K562 (cell line): ENCODE data around the gene C17orf50.

Experiments used
- CEBPG ChIP-seq, 3 experiments: fragments of 200-800 bp in 1 of 3; sonication (Bioruptor generic) in 1 of 3; sonication (generic) in 1 of 3; formaldehyde crosslinking in 1 of 3; IDR thresholded peaks in 2 of 3; conservative IDR thresholded peaks in 1 of 3; 2 replicates each; pipeline versions ENCODE4 v1.6.1 to v1.8.0; 2016 to 2022; ENCODE audit warnings: missing compliant biosample characterization in 2 of 3, missing genetic modification characterization in 2 of 3, mild to moderate bottlenecking in 1 of 3, missing genetic modification reagents in 1 of 3
- CSDE1 ChIP-seq, 2 experiments: fragments of 450-650 bp; IDR thresholded peaks; 2 replicates each; pipeline ENCODE4 v1.6.1; 2016; ENCODE audit warnings: mild to moderate bottlenecking in 1 of 2
- CTCF ChIP-seq, 3 experiments: IDR thresholded peaks in 2 of 3; conservative IDR thresholded peaks in 1 of 3; 2 replicates each; pipeline ENCODE4 v1.5.1; 2011 to 2012; ENCODE audit warnings: low read length in 3 of 3, mild to moderate bottlenecking in 3 of 3, control low read depth in 2 of 3, improper control_type of control experiment in 1 of 3, inconsistent platforms in 1 of 3, low read depth in 1 of 3, mixed read lengths in 1 of 3, moderate library complexity in 1 of 3; ENCODE audit not compliant: insufficient read depth in 2 of 3
- EZH2 ChIP-seq: IDR thresholded peaks from 2 replicates; pipeline ENCODE4 v1.6.1; 2012; ENCODE audit warnings: low read depth, mild to moderate bottlenecking, inconsistent platforms, low read length, borderline replicate concordance
- HDAC1 ChIP-seq, 2 experiments: fragments of 450-650 bp; IDR thresholded peaks; 2 replicates each; pipeline ENCODE4 v1.6.1; 2016 to 2017; ENCODE audit warnings: inconsistent platforms in 1 of 2, mild to moderate bottlenecking in 1 of 2, moderate library complexity in 1 of 2
- JUND ChIP-seq, 2 experiments: IDR thresholded peaks; 2 replicates in 1 of 2; 3 replicates in 1 of 2; pipeline ENCODE4 v1.6.1; 2011; ENCODE audit warnings: borderline replicate concordance in 2 of 2, low read depth in 2 of 2, low read length in 2 of 2, improper control_type of control experiment in 1 of 2, missing biosample characterization in 1 of 2, missing genetic modification characterization in 1 of 2, missing genetic modification reagents in 1 of 2
- KHSRP ChIP-seq: fragments of 450-650 bp; IDR thresholded peaks from 2 replicates; pipeline ENCODE4 v1.6.1; 2017
- KLF16 ChIP-seq: IDR thresholded peaks from 2 replicates; pipeline ENCODE4 v1.6.1; 2016; ENCODE audit warnings: antibody characterized with exemption
- POLR2A ChIP-seq: fragments of 450-650 bp; conservative IDR thresholded peaks from 2 replicates; pipeline ENCODE4 v1.6.1; 2016
- RBM15 ChIP-seq: fragments of 200-400 bp; formaldehyde crosslinking; IDR thresholded peaks from 2 replicates; pipeline ENCODE4 v1.6.1; 2018; ENCODE audit warnings: mild to moderate bottlenecking, low read length, moderate library complexity; ENCODE audit not compliant: insufficient read depth
- TAF1 ChIP-seq: IDR thresholded peaks from 2 replicates; pipeline ENCODE4 v1.6.1; 2011; ENCODE audit warnings: mild to moderate bottlenecking, low read length, moderate library complexity; ENCODE audit not compliant: insufficient read depth, control insufficient read depth, severe bottlenecking; ENCODE audit errors: extremely low read depth
- ZBED1 ChIP-seq: IDR thresholded peaks from 2 replicates; pipeline ENCODE4 v1.6.1; 2014
- ZNF274 ChIP-seq: IDR thresholded peaks from 2 replicates; pipeline ENCODE4 v1.6.1; 2011; ENCODE audit warnings: low read depth, mild to moderate bottlenecking, low read length, moderate library complexity, borderline replicate concordance

- TF ChIP-seq ZBED1 (no peak), HDAC1 (IDR thresholded peaks at IDR 0.05) (no peak), RBM15 (no peak), KHSRP (no peak), ZNF274 (no peak), JUND (IDR thresholded peaks at IDR 0.05; ENCODE audit: borderline replicate concordance, low read depth, low read length) (no peak), JUND (tag; IDR thresholded peaks at IDR 0.05; ENCODE audit: borderline replicate concordance, low read depth, low read length) (no peak), CTCF (IDR thresholded peaks at IDR 0.05 in 2 of 3, conservative IDR thresholded peaks at IDR 0.05 in 1 of 3; ENCODE audit: insufficient read depth in 2 of 3, low read depth in 1 of 3, low read length in 3 of 3) (peak in 1 of 3 experiments; percentile 13; a peak in 1 of 6 replicates), TAF1 (no peak), KLF16 (no peak), CEBPG (CRISPR knock-in tag; IDR thresholded peaks at IDR 0.05) (no peak), CEBPG (tag; conservative IDR thresholded peaks at IDR 0.05 in 1 of 2, IDR thresholded peaks at IDR 0.05 in 1 of 2) (no peak), EZH2 (no peak), CSDE1 (IDR thresholded peaks at IDR 0.05) (no peak), POLR2A (no peak)
These were observed 19.4 kb upstream of the C17orf50 start for GRCh38 chr17:35740997-35741931.
